Duodenal mucosa (tissue), 2 donors: ENCODE measurements around the gene ZNF385D.
"Not testable (repeated sequence)": the region's sequence is repeated elsewhere in the genome, so short reads cannot be mapped to it uniquely, and the experiment has no call there.

Experiments
- H3K27ac ChIP-seq: one replicate; pipeline ENCODE4 v1.7.0; 2013; ENCODE audit warnings: low read depth, low read length
- H3K27me3 ChIP-seq, 2 donors: one replicate each; pipeline ENCODE4 v1.7.0; 2013; ENCODE audit warnings: low read length in 2 of 2, control low read depth in 1 of 2; ENCODE audit not compliant: insufficient read depth in 2 of 2, control insufficient read depth in 1 of 2
- H3K36me3 ChIP-seq, 2 donors: one replicate each; pipeline ENCODE4 v1.7.0; 2013; ENCODE audit warnings: low read length in 2 of 2, control low read depth in 1 of 2; ENCODE audit not compliant: insufficient read depth in 2 of 2, control insufficient read depth in 1 of 2
- H3K4me1 ChIP-seq, 2 donors: one replicate each; pipeline ENCODE4 v1.7.0; 2013; ENCODE audit warnings: low read length in 2 of 2, control low read depth in 1 of 2; ENCODE audit not compliant: insufficient read depth in 2 of 2, control insufficient read depth in 1 of 2
- H3K4me3 ChIP-seq, 2 donors: one replicate each; pipeline ENCODE4 v1.7.0; 2013; ENCODE audit warnings: low read length in 2 of 2, low read depth in 1 of 2
- H3K9ac ChIP-seq, 2 donors: one replicate each; pipeline ENCODE4 v1.7.0; 2013; ENCODE audit warnings: low read length in 2 of 2, low read depth in 1 of 2
- H3K9me3 ChIP-seq, 2 donors: one replicate each; pipeline ENCODE4 v1.7.0; 2013; ENCODE audit warnings: low read length in 2 of 2, control low read depth in 1 of 2; ENCODE audit not compliant: control insufficient read depth in 1 of 2

The ZNF385D gene

DNA sequence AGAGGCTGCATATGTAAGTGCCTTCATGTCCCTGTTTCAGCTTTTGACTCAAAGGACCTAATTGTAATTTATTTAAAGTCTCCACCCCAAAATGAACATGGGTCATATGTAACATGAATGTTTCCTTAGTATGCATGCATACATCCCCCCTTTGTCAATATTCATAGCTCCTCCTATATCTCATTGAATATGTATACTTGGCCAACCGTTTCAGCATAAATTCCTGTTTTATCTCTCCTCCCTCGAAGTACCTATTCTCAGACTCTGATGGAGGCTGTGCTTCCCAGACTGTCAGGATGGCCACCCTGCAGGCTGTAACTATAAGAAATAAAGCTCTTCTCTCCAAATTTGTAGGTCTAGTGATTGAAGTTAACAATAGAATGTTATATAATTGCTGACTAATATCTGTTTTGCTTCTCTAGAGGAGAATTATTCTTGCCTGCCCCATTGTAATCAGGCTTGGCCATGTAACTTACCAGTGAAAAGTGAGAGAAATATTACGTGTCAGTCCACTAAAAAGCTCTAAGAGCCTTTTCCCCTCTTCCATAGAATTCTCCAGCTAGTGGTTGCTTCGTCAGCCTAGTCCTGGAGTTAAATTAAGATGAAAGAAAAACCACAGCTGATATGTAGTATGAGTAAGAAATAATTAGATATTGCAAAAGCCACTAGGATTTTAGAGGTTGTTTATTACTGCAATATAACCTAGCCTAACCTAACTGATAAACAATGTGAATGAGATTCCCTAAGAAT lies 245.1 kb downstream of the ZNF385D start:
- Histone ChIP-seq H3K9ac (no peak overlapping the region), H3K36me3 (no peaks in the 10 kb centered on the region), H3K27ac (no peak overlapping the region), H3K4me1 (no peaks in the 10 kb centered on the region), H3K4me3 (no peak overlapping the region), H3K9me3 (no peaks in the 10 kb centered on the region), H3K27me3 (no peaks in the 10 kb centered on the region)

DNA sequence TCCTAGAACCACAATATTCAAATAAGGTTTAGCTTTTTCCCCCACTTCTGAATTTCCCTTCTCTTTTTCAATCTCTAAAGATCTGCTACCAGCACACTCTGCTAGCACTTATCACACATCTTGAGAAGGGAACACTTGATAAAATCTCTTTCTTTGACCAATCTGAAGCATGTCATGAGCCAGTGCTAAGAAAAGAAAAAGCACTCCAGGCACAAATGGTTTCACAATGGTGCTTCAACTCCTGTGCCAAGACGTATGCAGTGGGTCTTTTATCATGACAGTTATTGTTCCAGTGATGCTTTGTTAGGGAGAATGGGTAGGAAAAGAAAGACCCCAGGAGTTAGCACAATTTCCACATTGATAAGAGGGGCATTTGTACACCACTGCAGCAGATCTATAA lies 248.4 kb downstream of the ZNF385D start:
- Histone ChIP-seq H3K36me3 (no peaks in the 10 kb centered on the region), H3K9ac (no peak overlapping the region), H3K4me1 (no peaks in the 10 kb centered on the region), H3K9me3 (no peaks in the 10 kb centered on the region), H3K4me3 (no peak overlapping the region), H3K27ac (no peak overlapping the region), H3K27me3 (no peaks in the 10 kb centered on the region)

DNA sequence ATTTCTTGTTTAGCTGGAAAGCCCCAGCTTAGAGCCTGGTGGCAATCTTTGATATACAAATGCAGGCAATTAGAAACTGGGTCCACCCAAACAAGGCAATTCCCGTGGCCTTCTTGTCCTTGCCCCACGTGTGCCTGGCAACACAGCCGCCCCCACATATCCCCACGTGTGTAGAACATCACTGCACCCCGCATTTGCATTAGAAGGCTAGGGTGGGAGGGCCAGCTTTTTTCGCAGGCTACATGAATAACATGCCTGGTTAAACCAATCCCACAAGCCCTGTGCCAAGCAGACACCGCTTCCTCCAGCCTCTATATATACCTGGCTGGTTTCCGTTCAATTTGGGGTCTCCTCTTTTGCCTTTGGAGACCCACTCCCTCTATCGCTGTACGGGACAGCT lies 250.2 kb downstream of the ZNF385D start:
- Histone ChIP-seq H3K4me3 (no peak overlapping the region), H3K9me3 (no peaks in the 10 kb centered on the region)

DNA sequence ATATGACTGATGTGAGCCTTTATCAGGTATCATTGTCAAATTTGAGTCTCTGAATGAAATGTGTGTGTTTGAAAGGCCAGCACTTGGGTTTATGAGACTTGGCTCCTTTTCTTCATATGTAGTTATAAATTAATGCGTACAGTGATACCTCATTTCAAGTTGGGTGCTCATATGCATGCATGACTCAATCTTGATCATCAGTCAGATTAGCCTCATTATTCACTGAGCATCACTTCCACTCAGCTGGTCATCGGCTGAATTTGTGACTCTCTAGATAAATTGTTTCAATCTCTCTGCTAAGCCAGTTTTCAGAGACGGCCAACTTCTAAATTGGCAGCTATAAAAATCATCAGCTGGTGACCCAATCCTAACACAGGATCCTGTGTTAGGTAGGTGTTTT lies 260.3 kb downstream of the ZNF385D start:
- H3K4me3 ChIP-seq, H3K9me3 ChIP-seq, H3K36me3 ChIP-seq, H3K27me3 ChIP-seq, H3K27ac ChIP-seq, H3K4me1 ChIP-seq, H3K9ac ChIP-seq: not testable (repeated sequence)

More for the DNA sequence above, 250.2 kb downstream of the ZNF385D start:
- Histone ChIP-seq H3K27ac (no peak overlapping the region), H3K36me3 (no peaks in the 10 kb centered on the region), H3K27me3 (no peaks in the 10 kb centered on the region), H3K9ac (no peak overlapping the region), H3K4me1 (no peaks in the 10 kb centered on the region)

DNA sequence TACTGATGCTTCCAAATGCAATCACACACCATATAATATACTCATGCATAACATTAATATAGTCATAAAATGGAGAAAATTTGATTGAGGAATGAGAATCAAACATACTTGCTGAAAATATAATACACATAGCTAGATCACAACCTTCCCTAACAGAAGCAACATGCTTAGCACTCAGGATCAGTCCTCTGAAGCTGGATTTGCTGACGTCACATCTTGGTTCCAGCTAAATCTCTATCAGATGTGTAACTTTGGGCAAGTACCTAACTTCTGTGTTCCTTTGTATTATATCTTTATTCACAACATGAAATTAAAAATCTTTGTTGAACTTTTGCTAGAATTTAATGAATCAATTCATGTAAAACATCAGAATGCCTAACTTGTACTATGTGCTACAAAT lies 263.5 kb downstream of the ZNF385D start:
- H3K27ac ChIP-seq: no peak overlapping the region
- no peaks in the 10 kb centered on the region for H3K27me3 ChIP-seq
- no peaks in the 10 kb centered on the region for H3K9me3 ChIP-seq
- H3K4me3 ChIP-seq: no peak overlapping the region
- H3K4me1 ChIP-seq: no peaks in the 10 kb centered on the region
- H3K36me3 ChIP-seq: no peaks in the 10 kb centered on the region
- H3K9ac ChIP-seq: no peak overlapping the region

DNA sequence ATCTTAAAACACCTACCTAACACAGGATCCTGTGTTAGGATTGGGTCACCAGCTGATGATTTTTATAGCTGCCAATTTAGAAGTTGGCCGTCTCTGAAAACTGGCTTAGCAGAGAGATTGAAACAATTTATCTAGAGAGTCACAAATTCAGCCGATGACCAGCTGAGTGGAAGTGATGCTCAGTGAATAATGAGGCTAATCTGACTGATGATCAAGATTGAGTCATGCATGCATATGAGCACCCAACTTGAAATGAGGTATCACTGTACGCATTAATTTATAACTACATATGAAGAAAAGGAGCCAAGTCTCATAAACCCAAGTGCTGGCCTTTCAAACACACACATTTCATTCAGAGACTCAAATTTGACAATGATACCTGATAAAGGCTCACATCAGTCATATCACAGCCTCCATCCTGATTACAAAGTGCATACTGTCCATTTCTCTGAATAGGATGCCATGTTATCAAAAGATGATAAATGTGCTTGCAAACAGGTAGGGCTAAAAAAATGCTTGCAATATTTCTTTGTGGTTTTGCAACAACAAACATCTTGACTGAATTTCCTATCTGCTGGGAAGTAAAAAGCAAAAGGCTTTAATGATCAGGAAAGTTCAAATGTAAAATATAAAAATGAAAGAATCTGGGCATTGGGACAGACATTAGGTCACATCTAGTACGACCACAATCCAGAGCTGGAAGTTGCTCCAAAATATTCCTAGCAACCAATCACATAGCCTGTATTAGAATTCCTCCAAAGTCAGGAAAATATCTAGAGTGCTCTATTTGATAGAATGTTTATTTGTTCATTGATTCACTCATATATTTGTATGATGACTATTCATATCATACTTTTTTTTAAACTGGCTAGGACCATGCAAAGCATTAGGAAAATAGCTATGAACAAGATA lies 264.7 kb downstream of the ZNF385D start:
- not testable (repeated sequence) for H3K9me3 ChIP-seq, H3K27ac ChIP-seq, H3K4me3 ChIP-seq, H3K36me3 ChIP-seq, H3K27me3 ChIP-seq, H3K4me1 ChIP-seq, H3K9ac ChIP-seq

DNA sequence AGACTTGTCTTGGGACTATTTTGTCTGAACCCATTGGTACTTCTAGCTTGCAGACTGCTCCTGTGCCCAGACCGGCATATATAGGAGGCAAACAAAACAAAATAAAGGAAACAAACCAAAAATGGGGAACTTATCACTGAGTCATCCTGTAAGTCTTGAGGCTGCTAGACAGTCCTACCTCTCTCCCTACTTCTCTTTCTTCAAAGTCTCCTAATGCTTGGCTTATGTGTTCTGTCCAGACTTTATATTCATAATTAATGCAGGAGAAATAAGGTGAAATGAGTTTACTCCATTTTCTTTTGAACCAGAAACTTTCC lies 266.2 kb downstream of the ZNF385D start:
- Histone ChIP-seq H3K4me3 (no peak overlapping the region), H3K27ac (no peak overlapping the region), H3K27me3 (no peaks in the 10 kb centered on the region), H3K9me3 (no peaks in the 10 kb centered on the region), H3K4me1 (no peaks in the 10 kb centered on the region), H3K36me3 (no peaks in the 10 kb centered on the region), H3K9ac (no peak overlapping the region)

DNA sequence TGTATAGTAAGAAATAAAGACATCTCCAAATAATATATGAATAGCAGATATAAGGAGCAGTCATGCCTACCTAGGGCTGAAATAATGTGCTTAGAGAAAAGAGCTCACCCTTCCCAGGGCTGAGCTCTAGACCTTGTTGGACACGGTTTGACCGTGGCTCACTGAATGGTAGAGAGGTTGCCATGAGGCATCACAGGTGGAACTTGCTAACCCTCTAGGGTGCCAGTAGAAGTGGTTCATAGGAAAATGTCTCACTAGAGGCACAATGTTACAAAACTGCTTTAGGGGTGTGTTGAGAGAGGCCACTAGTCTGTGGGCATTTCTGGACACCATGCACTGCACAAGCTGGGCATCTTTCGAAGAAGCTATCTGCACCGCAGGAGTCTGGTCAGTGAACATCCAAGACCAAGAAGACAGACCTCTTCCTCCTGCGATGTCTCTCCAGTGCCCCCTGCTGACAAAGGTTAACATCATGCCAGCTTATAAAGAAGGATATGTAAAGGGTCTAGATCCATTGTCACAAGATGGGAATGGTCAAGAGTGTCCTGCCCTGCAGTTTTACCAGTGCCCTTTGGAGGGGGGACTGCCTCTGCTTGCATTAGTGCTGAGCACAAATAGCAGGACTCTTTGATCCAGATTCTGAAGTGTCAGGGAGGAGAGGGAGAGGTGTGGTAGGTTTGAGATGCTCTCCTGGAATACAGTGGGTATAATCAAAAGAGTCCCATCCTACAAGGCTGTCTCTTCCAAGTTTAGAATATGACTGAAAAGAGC lies 266.8 kb downstream of the ZNF385D start:
- Histone ChIP-seq H3K9me3 (no peaks in the 10 kb centered on the region), H3K27ac (no peak overlapping the region), H3K27me3 (no peaks in the 10 kb centered on the region), H3K4me1 (no peaks in the 10 kb centered on the region), H3K9ac (no peak overlapping the region), H3K4me3 (no peak overlapping the region), H3K36me3 (no peaks in the 10 kb centered on the region)

DNA sequence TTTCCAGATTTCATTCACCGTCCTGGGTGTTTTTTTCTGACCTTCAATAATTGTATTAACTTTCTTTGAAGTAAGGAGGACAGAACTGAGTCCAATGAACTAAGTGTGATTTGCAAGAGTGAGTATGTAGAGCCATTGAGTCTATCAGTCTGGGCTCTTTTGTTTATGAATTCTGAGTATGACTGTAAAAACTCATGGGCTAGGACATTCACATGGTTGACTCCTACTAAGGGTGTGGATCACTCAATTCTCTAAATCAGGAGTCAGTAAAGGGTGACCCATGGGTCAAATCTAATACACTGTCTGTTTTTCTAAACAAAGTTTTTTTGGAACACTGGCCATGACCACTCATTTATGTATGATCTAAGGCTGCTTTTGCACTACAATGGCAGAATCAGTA lies 269.0 kb downstream of the ZNF385D start:
- Histone ChIP-seq H3K36me3 (no peaks in the 10 kb centered on the region), H3K9me3 (no peaks in the 10 kb centered on the region), H3K9ac (no peak overlapping the region), H3K27me3 (no peaks in the 10 kb centered on the region), H3K4me3 (no peak overlapping the region), H3K4me1 (no peaks in the 10 kb centered on the region), H3K27ac (no peak overlapping the region)
